Endothelial cell of umbilical vein (primary cell): Measurements from ENCODE around the gene MIA.

ENCODE experiments used
- EZH2 ChIP-seq: IDR thresholded peaks from 2 replicates; pipeline ENCODE4 v1.6.1; 2012; ENCODE audit warnings: borderline replicate concordance, low read depth, mild to moderate bottlenecking, moderate library complexity, low read length, inconsistent platforms; ENCODE audit not compliant: severe bottlenecking
- GATA2 ChIP-seq: IDR thresholded peaks from 2 replicates; pipeline ENCODE4 v1.7.0; 2011; ENCODE audit warnings: low read depth, mild to moderate bottlenecking, moderate library complexity, mixed read lengths, low read length; ENCODE audit not compliant: insufficient read length, insufficient read depth
- JUN ChIP-seq: IDR thresholded peaks from 2 replicates; pipeline ENCODE4 v1.6.1; 2011; ENCODE audit warnings: borderline replicate concordance, low read depth; ENCODE audit not compliant: insufficient read length, insufficient read depth
- POLR2A ChIP-seq: IDR thresholded peaks from 2 replicates; pipeline ENCODE4 v1.6.1; 2012; ENCODE audit warnings: low read depth, mild to moderate bottlenecking, control low read depth, low read length
- POLR2AphosphoS5 ChIP-seq: IDR thresholded peaks from 2 replicates; pipeline ENCODE4 v1.6.1; 2012; ENCODE audit warnings: low read depth, mild to moderate bottlenecking, control low read depth, low read length, moderate library complexity; ENCODE audit not compliant: insufficient read depth
- TF ChIP-seq, protein P1 (sequence below), 2 donors: IDR thresholded peaks; 1 replicate in 1 of 2; 2 replicates in 1 of 2; pipeline ENCODE4 v1.5.1; 2011; ENCODE audit warnings: low read length in 2 of 2, mild to moderate bottlenecking in 2 of 2, moderate library complexity in 2 of 2, control low read depth in 1 of 2, inconsistent platforms in 1 of 2, low read depth in 1 of 2; ENCODE audit not compliant: insufficient read depth in 1 of 2; ENCODE audit errors: extremely low read depth in 1 of 2
- TF ChIP-seq, protein P2 (sequence below): IDR thresholded peaks from 2 replicates; pipeline ENCODE4 v1.6.1; 2011; ENCODE audit not compliant: insufficient read depth, insufficient read length

DNA sequence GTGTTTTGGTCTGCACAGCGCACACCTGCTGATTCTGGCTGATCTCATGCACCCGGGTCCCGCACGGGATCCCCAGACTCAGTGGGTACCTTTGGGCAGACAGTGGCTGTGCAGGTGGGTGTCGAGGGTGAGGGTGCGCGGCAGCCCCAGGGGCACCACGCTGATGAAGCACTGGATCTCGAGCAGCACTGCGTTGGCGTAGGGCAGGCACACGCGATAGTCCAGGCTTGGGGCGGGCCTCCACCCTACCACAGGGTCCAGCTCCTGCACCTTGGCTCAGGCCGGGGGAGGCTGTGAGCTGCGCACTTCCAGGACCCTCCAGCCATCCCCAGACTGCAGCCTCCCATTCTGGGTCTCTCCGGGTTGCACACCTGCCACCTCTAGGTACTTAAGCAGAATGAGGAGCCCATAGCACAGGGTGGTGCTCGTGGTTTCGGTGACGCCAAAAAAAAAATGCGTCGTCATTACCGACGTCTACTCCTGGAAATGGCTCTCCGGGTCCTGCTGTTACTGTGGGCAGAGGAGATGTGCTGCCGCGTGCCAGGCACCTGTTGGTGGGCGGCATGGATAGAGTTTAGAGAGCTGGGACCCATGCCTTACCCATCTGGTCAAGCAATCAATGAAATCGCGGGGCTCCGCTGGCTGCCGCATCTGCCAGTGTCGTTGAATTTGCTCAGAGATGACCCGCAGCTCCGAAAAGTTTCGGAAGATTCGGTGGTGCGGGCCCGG, 34.2 kb downstream of the MIA start:
- no peak for TF ChIP-seq GATA2
- no peak for TF ChIP-seq POLR2A
- TF ChIP-seq, protein P1, sequence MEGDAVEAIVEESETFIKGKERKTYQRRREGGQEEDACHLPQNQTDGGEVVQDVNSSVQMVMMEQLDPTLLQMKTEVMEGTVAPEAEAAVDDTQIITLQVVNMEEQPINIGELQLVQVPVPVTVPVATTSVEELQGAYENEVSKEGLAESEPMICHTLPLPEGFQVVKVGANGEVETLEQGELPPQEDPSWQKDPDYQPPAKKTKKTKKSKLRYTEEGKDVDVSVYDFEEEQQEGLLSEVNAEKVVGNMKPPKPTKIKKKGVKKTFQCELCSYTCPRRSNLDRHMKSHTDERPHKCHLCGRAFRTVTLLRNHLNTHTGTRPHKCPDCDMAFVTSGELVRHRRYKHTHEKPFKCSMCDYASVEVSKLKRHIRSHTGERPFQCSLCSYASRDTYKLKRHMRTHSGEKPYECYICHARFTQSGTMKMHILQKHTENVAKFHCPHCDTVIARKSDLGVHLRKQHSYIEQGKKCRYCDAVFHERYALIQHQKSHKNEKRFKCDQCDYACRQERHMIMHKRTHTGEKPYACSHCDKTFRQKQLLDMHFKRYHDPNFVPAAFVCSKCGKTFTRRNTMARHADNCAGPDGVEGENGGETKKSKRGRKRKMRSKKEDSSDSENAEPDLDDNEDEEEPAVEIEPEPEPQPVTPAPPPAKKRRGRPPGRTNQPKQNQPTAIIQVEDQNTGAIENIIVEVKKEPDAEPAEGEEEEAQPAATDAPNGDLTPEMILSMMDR (IDR thresholded peaks at IDR 0.05; ENCODE audit: extremely low read depth in 1 of 2, insufficient read depth in 1 of 2, low read depth in 1 of 2, low read length in 2 of 2): no peak
- TF ChIP-seq, protein P2, sequence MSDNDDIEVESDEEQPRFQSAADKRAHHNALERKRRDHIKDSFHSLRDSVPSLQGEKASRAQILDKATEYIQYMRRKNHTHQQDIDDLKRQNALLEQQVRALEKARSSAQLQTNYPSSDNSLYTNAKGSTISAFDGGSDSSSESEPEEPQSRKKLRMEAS: no peak
- no peak for TF ChIP-seq EZH2
- peak; percentile 25 for TF ChIP-seq POLR2AphosphoS5
- no peak for TF ChIP-seq JUN
